ENCODE data around the gene LAMTOR4.

The LAMTOR4 gene

GRCh38 chr7:100169147-100169850, 20.6 kb downstream of the LAMTOR4 start:
- H3K27ac ChIP-seq (ENCODE audit: low read depth, low read length): no peak overlapping the region
- H3K4me3 ChIP-seq (ENCODE audit: low read depth in 1 of 2, low read length in 2 of 2): peak overlapping the region in 1 of 2 donors; percentile 78
- peak overlapping the region; percentile 71 for H3K9ac ChIP-seq (ENCODE audit: low read length)
- H3K27me3 ChIP-seq (ENCODE audit: control insufficient read depth in 1 of 2, insufficient read depth in 2 of 2, low read length in 2 of 2): peaks cover 0 to 8% of the 10 kb centered on the region in 2 donors
- H3K36me3 ChIP-seq (ENCODE audit: insufficient read depth, low read length): no peaks in the 10 kb centered on the region
- peaks cover 19% of the 10 kb centered on the region for H3K4me1 ChIP-seq (ENCODE audit: insufficient read depth, low read length)
- no peaks in the 10 kb centered on the region for H3K9me3 ChIP-seq (ENCODE audit: low read length)

GRCh38 chr7:100170101-100170897, 21.6 kb downstream of the LAMTOR4 start:
- no peaks in the 10 kb centered on the region for H3K36me3 ChIP-seq (ENCODE audit: insufficient read depth, low read length)
- H3K4me1 ChIP-seq (ENCODE audit: insufficient read depth, low read length): peaks cover 19% of the 10 kb centered on the region
- peaks cover 0 to 8% of the 10 kb centered on the region in 2 donors for H3K27me3 ChIP-seq (ENCODE audit: control insufficient read depth in 1 of 2, insufficient read depth in 2 of 2, low read length in 2 of 2)
- H3K27ac ChIP-seq (ENCODE audit: low read depth, low read length): no peak overlapping the region
- no peaks in the 10 kb centered on the region for H3K9me3 ChIP-seq (ENCODE audit: low read length)
- H3K9ac ChIP-seq (ENCODE audit: low read length): no peak overlapping the region
- H3K4me3 ChIP-seq (ENCODE audit: low read depth in 1 of 2, low read length in 2 of 2): no peak overlapping the region

- H3K9me3 ChIP-seq (ENCODE audit: low read length): no peaks in the 10 kb centered on the region
- H3K4me1 ChIP-seq (ENCODE audit: insufficient read depth, low read length): peaks cover 19% of the 10 kb centered on the region
- peaks cover 0 to 8% of the 10 kb centered on the region in 2 donors for H3K27me3 ChIP-seq (ENCODE audit: control insufficient read depth in 1 of 2, insufficient read depth in 2 of 2, low read length in 2 of 2)
- H3K4me3 ChIP-seq (ENCODE audit: low read depth in 1 of 2, low read length in 2 of 2): peak overlapping the region; percentile 45 to 61
- H3K36me3 ChIP-seq (ENCODE audit: insufficient read depth, low read length): no peaks in the 10 kb centered on the region
- H3K9ac ChIP-seq (ENCODE audit: low read length): no peak overlapping the region
- H3K27ac ChIP-seq (ENCODE audit: low read depth, low read length): peak overlapping the region; percentile 34
Measured at GRCh38 chr7:100171087-100171681, 22.5 kb downstream of the LAMTOR4 start.

DNA sequence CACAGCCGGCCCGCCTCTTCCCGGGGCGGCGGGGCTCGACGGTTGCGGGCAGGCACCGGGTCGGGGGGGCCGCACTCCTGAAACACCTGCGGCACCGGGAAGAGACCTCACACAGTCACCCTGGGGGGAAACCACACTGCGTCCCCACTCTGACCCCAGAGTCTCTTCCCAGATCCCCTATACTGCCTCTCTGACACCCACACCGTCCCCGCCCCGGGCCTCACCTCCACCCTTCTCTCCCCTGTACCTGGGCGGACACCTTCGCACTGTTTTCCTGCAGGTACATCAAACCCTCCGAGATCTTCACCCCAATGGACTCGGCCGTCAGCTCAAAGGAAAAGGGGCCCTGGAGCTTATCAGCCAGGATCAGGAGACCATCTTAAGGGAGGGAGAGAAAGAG, 23.1 kb downstream of the LAMTOR4 start:
- Histone ChIP-seq H3K9ac (ENCODE audit: low read length) (no peak overlapping the region), H3K4me1 (ENCODE audit: insufficient read depth, low read length) (peaks cover 15% of the 10 kb centered on the region), H3K27ac (ENCODE audit: low read depth, low read length) (no peak overlapping the region), H3K4me3 (ENCODE audit: low read depth in 1 of 2, low read length in 2 of 2) (no peak overlapping the region), H3K36me3 (ENCODE audit: insufficient read depth, low read length) (no peaks in the 10 kb centered on the region), H3K27me3 (ENCODE audit: control insufficient read depth in 1 of 2, insufficient read depth in 2 of 2, low read length in 2 of 2) (peaks cover 0 to 8% of the 10 kb centered on the region in 2 donors), H3K9me3 (ENCODE audit: low read length) (no peaks in the 10 kb centered on the region)

GRCh38 chr7:100173806-100174495, 25.2 kb downstream of the LAMTOR4 start:
- H3K4me1 ChIP-seq (ENCODE audit: insufficient read depth, low read length): no peaks in the 10 kb centered on the region
- no peak overlapping the region for H3K27ac ChIP-seq (ENCODE audit: low read depth, low read length)
- H3K9me3 ChIP-seq (ENCODE audit: low read length): no peaks in the 10 kb centered on the region
- H3K36me3 ChIP-seq (ENCODE audit: insufficient read depth, low read length): no peaks in the 10 kb centered on the region
- H3K4me3 ChIP-seq (ENCODE audit: low read depth in 1 of 2, low read length in 2 of 2): no peak overlapping the region
- peaks cover 0 to 8% of the 10 kb centered on the region in 2 donors for H3K27me3 ChIP-seq (ENCODE audit: control insufficient read depth in 1 of 2, insufficient read depth in 2 of 2, low read length in 2 of 2)
- no peak overlapping the region for H3K9ac ChIP-seq (ENCODE audit: low read length)

GRCh38 chr7:100174582-100174981, 25.9 kb downstream of the LAMTOR4 start:
- no peaks in the 10 kb centered on the region for H3K4me1 ChIP-seq (ENCODE audit: insufficient read depth, low read length)
- H3K27me3 ChIP-seq (ENCODE audit: control insufficient read depth in 1 of 2, insufficient read depth in 2 of 2, low read length in 2 of 2): peaks cover 0 to 8% of the 10 kb centered on the region in 2 donors
- no peaks in the 10 kb centered on the region for H3K36me3 ChIP-seq (ENCODE audit: insufficient read depth, low read length)
- no peaks in the 10 kb centered on the region for H3K9me3 ChIP-seq (ENCODE audit: low read length)
- no peak overlapping the region for H3K4me3 ChIP-seq (ENCODE audit: low read depth in 1 of 2, low read length in 2 of 2)
- H3K9ac ChIP-seq (ENCODE audit: low read length): no peak overlapping the region
- no peak overlapping the region for H3K27ac ChIP-seq (ENCODE audit: low read depth, low read length)

GRCh38 chr7:100175296-100175935, 26.7 kb downstream of the LAMTOR4 start:
- Histone ChIP-seq H3K9ac (ENCODE audit: low read length) (no peak overlapping the region), H3K4me1 (ENCODE audit: insufficient read depth, low read length) (no peaks in the 10 kb centered on the region), H3K9me3 (ENCODE audit: low read length) (no peaks in the 10 kb centered on the region), H3K36me3 (ENCODE audit: insufficient read depth, low read length) (no peaks in the 10 kb centered on the region), H3K4me3 (ENCODE audit: low read depth in 1 of 2, low read length in 2 of 2) (no peak overlapping the region), H3K27ac (ENCODE audit: low read depth, low read length) (no peak overlapping the region), H3K27me3 (ENCODE audit: control insufficient read depth in 1 of 2, insufficient read depth in 2 of 2, low read length in 2 of 2) (peaks cover 0 to 4% of the 10 kb centered on the region in 2 donors)

DNA sequence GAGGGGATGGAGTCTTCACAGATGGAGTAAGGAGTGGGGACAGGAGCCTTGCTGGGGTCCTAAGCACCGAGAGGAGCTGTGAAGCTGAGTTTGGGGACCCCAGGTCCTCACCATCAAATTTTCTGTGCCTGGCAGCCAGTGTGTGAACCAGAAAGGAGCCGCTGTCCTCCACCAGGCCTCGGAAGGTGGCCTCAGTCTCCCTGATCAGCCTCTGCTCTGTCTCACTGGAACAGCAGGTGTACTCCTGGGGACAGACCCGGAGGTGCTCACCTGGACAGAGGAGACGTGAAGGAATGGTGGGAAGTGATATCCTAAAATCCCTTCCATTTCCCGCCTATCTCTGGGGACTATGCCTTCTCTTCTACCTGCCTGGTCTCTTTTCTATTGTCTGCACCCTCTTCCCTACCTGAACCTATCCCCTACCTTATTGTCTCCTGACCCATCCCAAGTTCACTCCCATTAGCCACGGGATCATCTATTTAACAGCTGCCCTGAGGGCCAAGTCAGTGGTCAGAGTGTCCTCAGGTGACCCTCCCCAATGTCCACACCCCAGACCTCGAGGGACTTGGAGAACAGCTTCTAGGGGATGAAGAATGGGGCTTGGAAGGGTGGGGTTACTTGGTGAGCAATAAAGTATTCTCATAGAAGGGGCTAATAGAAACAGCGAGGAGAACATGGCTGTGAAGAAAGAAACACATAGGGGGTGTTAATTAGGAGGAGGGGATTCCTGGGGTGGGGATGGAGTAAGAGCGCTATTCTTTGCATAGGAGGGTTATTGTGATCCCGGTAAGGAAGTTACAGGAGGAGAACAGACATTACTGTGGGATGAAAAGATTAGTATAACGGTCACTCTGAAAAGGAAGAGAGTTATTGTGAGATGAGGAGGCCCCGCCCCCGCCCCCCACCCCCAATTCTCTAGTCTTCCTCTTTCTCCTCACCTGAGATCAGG, 27.7 kb downstream of the LAMTOR4 start:
- peak overlapping the region; percentile 56 to 70 for H3K4me3 ChIP-seq (ENCODE audit: low read depth in 1 of 2, low read length in 2 of 2)
- no peaks in the 10 kb centered on the region for H3K27me3 ChIP-seq (ENCODE audit: control insufficient read depth in 1 of 2, insufficient read depth in 2 of 2, low read length in 2 of 2)
- peak overlapping the region; percentile 53 for H3K27ac ChIP-seq (ENCODE audit: low read depth, low read length)
- no peak overlapping the region for H3K9ac ChIP-seq (ENCODE audit: low read length)
- H3K9me3 ChIP-seq (ENCODE audit: low read length): no peaks in the 10 kb centered on the region
- no peaks in the 10 kb centered on the region for H3K36me3 ChIP-seq (ENCODE audit: insufficient read depth, low read length)
- H3K4me1 ChIP-seq (ENCODE audit: insufficient read depth, low read length): no peaks in the 10 kb centered on the region

GRCh38 chr7:100177045-100178001, 28.6 kb downstream of the LAMTOR4 start, which contains the start of the genes GPC2 and STAG3:
Gene GPC2, minus strand, starts transcription at chr7:100177381. Its CDS starts 182 bp downstream, at chr7:100177199.
Gene STAG3, plus strand, starts transcription at chr7:100177918. Its CDS starts 2,639 bp downstream, at chr7:100180557.
- Histone ChIP-seq H3K9ac (ENCODE audit: low read length) (no peak within 1 kb of the TSS), H3K4me1 (ENCODE audit: insufficient read depth, low read length) (no peaks in the 10 kb centered on the region), H3K9me3 (ENCODE audit: low read length) (no peaks in the 10 kb centered on the region), H3K4me3 (ENCODE audit: low read depth in 1 of 2, low read length in 2 of 2) (peak within 1 kb of the TSS; percentile 56 to 70), H3K36me3 (ENCODE audit: insufficient read depth, low read length) (no peaks in the 10 kb centered on the region), H3K27ac (ENCODE audit: low read depth, low read length) (peak within 1 kb of the TSS; percentile 53), H3K27me3 (ENCODE audit: control insufficient read depth in 1 of 2, insufficient read depth in 2 of 2, low read length in 2 of 2) (no peaks in the 10 kb centered on the region)
